AG10803 (cell line): ENCODE results near the gene AFAP1.

ENCODE experiments used
- DNase-seq: peaks from one replicate; pipeline ENCODE4 v3.0.0; 2010; ENCODE audit warnings: low read depth
- H3K4me3 ChIP-seq: 2 replicates; pipeline ENCODE4 v1.5.1; 2011; ENCODE audit warnings: mild to moderate bottlenecking, low read length, control low read depth
- TF ChIP-seq, protein P1 (sequence below): conservative IDR thresholded peaks from 2 replicates; pipeline ENCODE4 v1.5.1; 2011; ENCODE audit warnings: mild to moderate bottlenecking, low read length, control low read depth, inconsistent platforms

Gene AFAP1

GRCh38 chr4:7841894-7842293 lies 97.8 kb downstream of the AFAP1 start:
- no peak for DNase-seq
- TF ChIP-seq, protein P1, sequence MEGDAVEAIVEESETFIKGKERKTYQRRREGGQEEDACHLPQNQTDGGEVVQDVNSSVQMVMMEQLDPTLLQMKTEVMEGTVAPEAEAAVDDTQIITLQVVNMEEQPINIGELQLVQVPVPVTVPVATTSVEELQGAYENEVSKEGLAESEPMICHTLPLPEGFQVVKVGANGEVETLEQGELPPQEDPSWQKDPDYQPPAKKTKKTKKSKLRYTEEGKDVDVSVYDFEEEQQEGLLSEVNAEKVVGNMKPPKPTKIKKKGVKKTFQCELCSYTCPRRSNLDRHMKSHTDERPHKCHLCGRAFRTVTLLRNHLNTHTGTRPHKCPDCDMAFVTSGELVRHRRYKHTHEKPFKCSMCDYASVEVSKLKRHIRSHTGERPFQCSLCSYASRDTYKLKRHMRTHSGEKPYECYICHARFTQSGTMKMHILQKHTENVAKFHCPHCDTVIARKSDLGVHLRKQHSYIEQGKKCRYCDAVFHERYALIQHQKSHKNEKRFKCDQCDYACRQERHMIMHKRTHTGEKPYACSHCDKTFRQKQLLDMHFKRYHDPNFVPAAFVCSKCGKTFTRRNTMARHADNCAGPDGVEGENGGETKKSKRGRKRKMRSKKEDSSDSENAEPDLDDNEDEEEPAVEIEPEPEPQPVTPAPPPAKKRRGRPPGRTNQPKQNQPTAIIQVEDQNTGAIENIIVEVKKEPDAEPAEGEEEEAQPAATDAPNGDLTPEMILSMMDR: no peak
- H3K4me3 ChIP-seq: no peak overlapping the region

DNA sequence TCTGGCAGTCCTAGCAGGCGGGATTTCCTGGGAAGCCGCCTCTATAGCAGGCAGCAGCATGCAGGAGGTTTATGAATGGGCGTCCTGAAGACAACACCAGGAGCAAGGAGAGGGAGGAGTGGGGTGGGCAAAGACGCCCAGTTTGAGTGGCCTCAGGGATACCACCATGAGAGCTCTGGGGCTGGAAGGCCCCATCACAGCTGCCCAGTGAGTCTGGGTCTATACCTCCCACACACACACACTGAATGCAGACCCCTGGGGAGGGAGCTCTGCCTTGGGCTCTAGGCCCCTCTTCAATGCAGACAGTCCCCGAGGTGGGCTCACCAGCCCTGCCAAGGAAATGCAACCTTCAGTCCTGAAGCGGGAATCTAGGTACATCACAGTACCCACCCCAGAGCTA lies 98.6 kb downstream of the AFAP1 start:
- no peak for DNase-seq
- TF ChIP-seq, protein P1: no peak
- no peak overlapping the region for H3K4me3 ChIP-seq

GRCh38 chr4:7839856-7840255 lies 99.8 kb downstream of the AFAP1 start:
- TF ChIP-seq, protein P1: no peak

DNA sequence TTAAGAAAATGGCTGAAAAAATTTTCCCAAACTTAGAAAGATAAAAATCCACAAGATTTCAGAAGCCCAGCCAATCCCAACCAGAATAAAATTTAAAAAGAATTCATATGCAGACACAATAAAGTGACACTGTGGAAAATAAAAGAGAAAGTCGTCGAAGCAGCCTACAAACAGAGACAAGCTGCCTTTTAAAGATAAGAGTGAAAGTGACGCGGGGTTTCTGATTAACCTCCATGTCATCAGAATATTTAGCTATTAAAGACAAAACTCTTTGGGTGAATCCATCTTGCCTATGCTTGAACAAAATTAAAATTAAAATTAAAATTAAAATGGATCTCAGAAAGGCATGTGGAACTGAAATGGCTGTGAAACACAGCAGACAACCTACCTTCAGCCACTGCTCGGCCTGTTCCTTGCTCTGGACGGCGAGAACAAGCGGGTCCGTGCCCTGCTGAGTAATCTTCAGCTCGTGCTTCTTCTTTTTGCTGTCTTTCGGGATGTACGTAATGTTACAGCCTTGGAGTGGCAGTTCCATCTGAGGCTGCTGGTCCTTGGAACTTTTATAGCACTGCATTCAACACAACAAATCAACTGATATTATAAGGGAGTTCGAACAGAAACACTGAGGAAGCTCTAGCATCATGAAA lies 101.4 kb downstream of the AFAP1 start:
- TF ChIP-seq, protein P1: no peak
- DNase-seq: no peak
- H3K4me3 ChIP-seq: no peak overlapping the region

More at GRCh38 chr4:7839856-7840255, 99.8 kb downstream of the AFAP1 start:
- H3K4me3 ChIP-seq: no peak overlapping the region
- no peak for DNase-seq

- TF ChIP-seq, protein P1: no peak
- H3K4me3 ChIP-seq: no peak overlapping the region
- no peak for DNase-seq
Observed at GRCh38 chr4:7837597-7838135, 102.0 kb downstream of the AFAP1 start.

DNA sequence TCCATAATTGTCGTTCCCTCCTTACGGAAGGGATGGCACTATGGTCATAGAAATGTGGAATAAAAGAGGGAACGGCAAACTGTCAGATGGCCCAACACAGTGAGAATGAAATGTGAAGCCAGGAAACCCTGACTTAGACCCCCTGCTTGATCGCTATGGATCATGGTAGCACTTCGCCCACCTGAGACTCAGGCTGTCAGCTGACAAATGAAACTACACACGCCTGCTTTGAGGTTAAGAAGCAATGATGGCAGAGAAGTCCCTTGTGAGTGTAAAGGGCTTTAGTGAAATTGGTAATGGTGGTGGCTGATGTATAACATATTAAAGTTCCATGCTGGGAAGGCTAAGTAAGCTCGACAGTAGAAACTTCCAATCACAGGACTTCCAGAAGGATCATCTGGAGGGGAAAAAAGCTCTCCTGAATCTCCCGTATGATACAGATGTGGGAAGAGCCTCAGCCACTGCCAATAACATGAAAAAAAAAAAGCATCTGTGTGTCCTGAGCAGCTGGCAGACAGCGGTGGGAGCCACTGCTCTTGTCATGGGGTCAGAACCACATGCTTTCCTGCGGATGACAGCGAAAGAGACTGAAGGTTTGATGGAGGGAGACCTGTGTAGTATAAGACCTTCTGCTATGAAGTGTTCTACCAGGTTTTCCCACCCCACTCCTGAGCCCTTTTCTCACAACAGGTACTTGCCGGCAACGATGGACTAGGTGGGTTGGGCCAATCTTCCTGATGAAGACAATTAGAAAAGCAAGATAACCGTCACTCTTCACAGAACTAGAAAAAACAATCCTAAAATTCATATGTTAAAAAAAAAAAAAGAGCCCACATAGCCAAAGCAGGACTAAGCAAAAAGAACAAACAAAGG lies 107.6 kb downstream of the AFAP1 start:
- TF ChIP-seq, protein P1: no peak
- DNase-seq: no peak
- peak overlapping the region; percentile 18; the same call in 1 of the 2 replicates for H3K4me3 ChIP-seq

DNA sequence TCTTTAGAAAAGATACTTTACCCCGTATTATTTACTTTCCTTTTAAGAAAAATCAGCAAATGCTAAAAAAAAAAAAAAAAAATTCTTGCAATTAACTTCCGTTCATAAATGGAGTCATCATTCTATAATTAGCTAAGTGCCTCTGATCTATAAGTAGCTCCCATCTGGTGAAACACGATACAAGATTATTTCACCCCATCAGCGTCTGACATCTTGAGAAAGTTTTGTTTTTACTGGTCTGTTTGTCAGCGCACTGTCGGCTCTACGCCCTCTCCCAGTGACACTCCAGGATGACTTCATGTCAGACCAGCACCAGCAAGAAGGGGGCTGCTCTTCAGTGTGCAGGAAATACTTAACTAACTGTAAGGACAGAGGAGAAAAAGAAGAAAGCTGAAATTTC lies 108.3 kb downstream of the AFAP1 start:
- TF ChIP-seq, protein P1: no peak
- H3K4me3 ChIP-seq: peak overlapping the region; percentile 18; the same call in 1 of the 2 replicates
- peak; percentile 87 for DNase-seq
